ENCODE measurements around the gene CCNH.

Gene CCNH

DNA sequence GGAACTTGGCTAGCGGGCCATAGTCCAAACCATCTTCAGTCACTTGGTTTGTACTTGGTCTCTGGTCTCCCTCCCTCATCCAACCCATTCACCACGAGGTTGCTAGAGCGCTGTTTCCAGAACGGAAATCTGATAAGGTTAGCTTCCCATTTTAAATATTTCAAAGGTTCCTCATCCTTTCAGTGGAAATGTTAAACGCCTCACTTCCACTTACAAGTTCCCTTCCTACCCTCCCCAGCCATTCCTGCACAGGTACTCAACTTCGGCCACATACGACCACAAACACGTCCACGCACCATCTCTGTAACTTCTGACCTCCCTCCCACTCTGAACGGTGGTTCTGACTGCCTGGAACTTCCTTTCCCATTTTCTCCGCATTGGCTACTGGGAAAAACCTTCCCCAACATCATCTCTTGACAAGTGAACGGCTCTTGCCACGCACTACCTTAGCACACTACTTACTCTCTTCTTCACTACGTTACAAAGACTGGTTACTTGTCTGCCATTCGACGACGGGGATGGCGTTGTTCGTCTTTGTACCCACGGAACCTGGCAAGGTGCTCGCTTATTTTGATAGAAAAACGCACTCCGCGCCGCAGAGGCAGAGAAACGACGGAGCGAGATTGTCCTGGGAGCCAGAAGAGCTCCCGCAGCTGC, 629 bp downstream of the CCNH start (continued):
- TF ChIP-seq, protein P1, sequence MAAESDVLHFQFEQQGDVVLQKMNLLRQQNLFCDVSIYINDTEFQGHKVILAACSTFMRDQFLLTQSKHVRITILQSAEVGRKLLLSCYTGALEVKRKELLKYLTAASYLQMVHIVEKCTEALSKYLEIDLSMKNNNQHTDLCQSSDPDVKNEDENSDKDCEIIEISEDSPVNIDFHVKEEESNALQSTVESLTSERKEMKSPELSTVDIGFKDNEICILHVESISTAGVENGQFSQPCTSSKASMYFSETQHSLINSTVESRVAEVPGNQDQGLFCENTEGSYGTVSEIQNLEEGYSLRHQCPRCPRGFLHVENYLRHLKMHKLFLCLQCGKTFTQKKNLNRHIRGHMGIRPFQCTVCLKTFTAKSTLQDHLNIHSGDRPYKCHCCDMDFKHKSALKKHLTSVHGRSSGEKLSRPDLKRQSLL (tag by site-specific recombination; IDR thresholded peaks at IDR 0.05): peak; percentile 44; the same call in 1 of the 2 replicates
- no peak for TF ChIP-seq ZNF223 (tag by site-specific recombination; IDR thresholded peaks at IDR 0.05)
- TF ChIP-seq, protein P2, sequence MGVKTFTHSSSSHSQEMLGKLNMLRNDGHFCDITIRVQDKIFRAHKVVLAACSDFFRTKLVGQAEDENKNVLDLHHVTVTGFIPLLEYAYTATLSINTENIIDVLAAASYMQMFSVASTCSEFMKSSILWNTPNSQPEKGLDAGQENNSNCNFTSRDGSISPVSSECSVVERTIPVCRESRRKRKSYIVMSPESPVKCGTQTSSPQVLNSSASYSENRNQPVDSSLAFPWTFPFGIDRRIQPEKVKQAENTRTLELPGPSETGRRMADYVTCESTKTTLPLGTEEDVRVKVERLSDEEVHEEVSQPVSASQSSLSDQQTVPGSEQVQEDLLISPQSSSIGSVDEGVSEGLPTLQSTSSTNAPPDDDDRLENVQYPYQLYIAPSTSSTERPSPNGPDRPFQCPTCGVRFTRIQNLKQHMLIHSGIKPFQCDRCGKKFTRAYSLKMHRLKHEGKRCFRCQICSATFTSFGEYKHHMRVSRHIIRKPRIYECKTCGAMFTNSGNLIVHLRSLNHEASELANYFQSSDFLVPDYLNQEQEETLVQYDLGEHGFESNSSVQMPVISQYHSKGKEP (tag by site-specific recombination; IDR thresholded peaks at IDR 0.05): no peak
- TF ChIP-seq, protein P3, sequence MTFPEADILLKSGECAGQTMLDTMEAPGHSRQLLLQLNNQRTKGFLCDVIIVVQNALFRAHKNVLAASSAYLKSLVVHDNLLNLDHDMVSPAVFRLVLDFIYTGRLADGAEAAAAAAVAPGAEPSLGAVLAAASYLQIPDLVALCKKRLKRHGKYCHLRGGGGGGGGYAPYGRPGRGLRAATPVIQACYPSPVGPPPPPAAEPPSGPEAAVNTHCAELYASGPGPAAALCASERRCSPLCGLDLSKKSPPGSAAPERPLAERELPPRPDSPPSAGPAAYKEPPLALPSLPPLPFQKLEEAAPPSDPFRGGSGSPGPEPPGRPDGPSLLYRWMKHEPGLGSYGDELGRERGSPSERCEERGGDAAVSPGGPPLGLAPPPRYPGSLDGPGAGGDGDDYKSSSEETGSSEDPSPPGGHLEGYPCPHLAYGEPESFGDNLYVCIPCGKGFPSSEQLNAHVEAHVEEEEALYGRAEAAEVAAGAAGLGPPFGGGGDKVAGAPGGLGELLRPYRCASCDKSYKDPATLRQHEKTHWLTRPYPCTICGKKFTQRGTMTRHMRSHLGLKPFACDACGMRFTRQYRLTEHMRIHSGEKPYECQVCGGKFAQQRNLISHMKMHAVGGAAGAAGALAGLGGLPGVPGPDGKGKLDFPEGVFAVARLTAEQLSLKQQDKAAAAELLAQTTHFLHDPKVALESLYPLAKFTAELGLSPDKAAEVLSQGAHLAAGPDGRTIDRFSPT (tag by site-specific recombination; IDR thresholded peaks at IDR 0.05): no peak
- TF ChIP-seq ZNF341 (tag by site-specific recombination; IDR thresholded peaks at IDR 0.05; ENCODE audit: low read depth): 0 out of 2 replicates have a peak, but pooled peaks have one; percentile 54
- peak; percentile 74; the same call in 1 of the 2 replicates for TF ChIP-seq ZNF76 (tag by site-specific recombination; IDR thresholded peaks at IDR 0.05; ENCODE audit: borderline replicate concordance, low read depth)
- TF ChIP-seq KLF10 (tag by site-specific recombination; IDR thresholded peaks at IDR 0.05): no peak
- TF ChIP-seq ZFHX2 (tag by site-specific recombination; conservative IDR thresholded peaks at IDR 0.05): 0 out of 2 replicates have a peak, but pooled peaks have one; percentile 32
- TF ChIP-seq ZNF776 (tag by site-specific recombination; IDR thresholded peaks at IDR 0.05; ENCODE audit: borderline replicate concordance): no peak
- no peak for TF ChIP-seq ZNF433 (tag by site-specific recombination; IDR thresholded peaks at IDR 0.05; ENCODE audit: low read depth)
- no peak for TF ChIP-seq YY2 (tag by site-specific recombination; IDR thresholded peaks at IDR 0.05)
- no peak for TF ChIP-seq ZBTB20 (tag by site-specific recombination; IDR thresholded peaks at IDR 0.05)
- no peak for TF ChIP-seq ZNF366 (tag by site-specific recombination; conservative IDR thresholded peaks at IDR 0.05)

DNA sequence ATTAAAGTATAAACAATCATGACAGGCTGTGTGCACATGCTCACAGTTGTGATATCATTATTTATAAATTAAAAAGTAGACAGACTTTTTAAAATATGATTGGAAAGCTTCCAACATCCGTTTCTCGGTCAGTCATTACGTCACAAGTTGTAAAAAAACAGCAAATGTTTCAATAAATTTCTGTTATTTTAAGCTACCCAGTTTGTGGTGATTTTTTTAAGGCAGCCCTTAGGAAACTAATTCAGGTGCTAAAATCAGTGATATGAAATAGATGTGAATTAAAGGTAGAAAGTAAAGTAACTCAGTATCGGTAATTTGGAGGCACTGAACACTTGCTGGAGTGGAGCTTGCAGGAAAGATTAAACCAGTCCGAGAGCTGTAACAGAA, 1.2 kb downstream of the CCNH start:
- Histone ChIP-seq H3K4me3 (ENCODE audit: low read depth, low read length) (peak overlapping the region; percentile 93), H3K27ac (ENCODE audit: extremely low read depth, low read depth, low read length) (peak overlapping the region; percentile 47; the same call in 1 of the 2 replicates), H3K9me3 (ENCODE audit: control insufficient read depth, insufficient read depth, low read depth, low read length) (no peaks in the 10 kb centered on the region), H3K4me1 (ENCODE audit: control insufficient read depth, insufficient read depth, low read length) (peaks cover 5% of the 10 kb centered on the region; the same call in 1 of the 2 replicates), H3K36me3 (ENCODE audit: control insufficient read depth in 2 of 2, insufficient read depth in 1 of 2, low read length in 2 of 2) (peaks cover 29 to 45% of the 10 kb centered on the region in 2 experiments; a peak in 2 of 3 replicates)
- POLR2A ChIA-PET: interaction anchor here (1.2 to 1.9 kb wide), 2 partner anchors 11 to 144 kb away, joined by 3 to 7 read pairs; partner anchors contain the start of gene RASA1
- CTCF ChIA-PET: no interaction called here
- TF ChIP-seq, protein P4, sequence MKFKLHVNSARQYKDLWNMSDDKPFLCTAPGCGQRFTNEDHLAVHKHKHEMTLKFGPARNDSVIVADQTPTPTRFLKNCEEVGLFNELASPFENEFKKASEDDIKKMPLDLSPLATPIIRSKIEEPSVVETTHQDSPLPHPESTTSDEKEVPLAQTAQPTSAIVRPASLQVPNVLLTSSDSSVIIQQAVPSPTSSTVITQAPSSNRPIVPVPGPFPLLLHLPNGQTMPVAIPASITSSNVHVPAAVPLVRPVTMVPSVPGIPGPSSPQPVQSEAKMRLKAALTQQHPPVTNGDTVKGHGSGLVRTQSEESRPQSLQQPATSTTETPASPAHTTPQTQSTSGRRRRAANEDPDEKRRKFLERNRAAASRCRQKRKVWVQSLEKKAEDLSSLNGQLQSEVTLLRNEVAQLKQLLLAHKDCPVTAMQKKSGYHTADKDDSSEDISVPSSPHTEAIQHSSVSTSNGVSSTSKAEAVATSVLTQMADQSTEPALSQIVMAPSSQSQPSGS (tag by site-specific recombination; IDR thresholded peaks at IDR 0.05; ENCODE audit: low read depth): peak; percentile 78
- no peak for TF ChIP-seq ZNF366 (tag by site-specific recombination; conservative IDR thresholded peaks at IDR 0.05)
- no peak for TF ChIP-seq ZIC2 (tag by site-specific recombination; IDR thresholded peaks at IDR 0.05)
- TF ChIP-seq, protein P5, sequence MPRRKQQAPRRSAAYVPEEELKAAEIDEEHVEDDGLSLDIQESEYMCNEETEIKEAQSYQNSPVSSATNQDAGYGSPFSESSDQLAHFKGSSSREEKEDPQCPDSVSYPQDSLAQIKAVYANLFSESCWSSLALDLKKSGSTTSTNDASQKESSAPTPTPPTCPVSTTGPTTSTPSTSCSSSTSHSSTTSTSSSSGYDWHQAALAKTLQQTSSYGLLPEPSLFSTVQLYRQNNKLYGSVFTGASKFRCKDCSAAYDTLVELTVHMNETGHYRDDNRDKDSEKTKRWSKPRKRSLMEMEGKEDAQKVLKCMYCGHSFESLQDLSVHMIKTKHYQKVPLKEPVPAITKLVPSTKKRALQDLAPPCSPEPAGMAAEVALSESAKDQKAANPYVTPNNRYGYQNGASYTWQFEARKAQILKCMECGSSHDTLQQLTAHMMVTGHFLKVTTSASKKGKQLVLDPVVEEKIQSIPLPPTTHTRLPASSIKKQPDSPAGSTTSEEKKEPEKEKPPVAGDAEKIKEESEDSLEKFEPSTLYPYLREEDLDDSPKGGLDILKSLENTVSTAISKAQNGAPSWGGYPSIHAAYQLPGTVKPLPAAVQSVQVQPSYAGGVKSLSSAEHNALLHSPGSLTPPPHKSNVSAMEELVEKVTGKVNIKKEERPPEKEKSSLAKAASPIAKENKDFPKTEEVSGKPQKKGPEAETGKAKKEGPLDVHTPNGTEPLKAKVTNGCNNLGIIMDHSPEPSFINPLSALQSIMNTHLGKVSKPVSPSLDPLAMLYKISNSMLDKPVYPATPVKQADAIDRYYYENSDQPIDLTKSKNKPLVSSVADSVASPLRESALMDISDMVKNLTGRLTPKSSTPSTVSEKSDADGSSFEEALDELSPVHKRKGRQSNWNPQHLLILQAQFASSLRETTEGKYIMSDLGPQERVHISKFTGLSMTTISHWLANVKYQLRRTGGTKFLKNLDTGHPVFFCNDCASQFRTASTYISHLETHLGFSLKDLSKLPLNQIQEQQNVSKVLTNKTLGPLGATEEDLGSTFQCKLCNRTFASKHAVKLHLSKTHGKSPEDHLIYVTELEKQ (tag by site-specific recombination; IDR thresholded peaks at IDR 0.05; ENCODE audit: borderline replicate concordance): no peak
- TF ChIP-seq ZBTB17 (tag by site-specific recombination; IDR thresholded peaks at IDR 0.05): peak; percentile 30; the same call in 1 of the 2 replicates
- TF ChIP-seq, protein P6, sequence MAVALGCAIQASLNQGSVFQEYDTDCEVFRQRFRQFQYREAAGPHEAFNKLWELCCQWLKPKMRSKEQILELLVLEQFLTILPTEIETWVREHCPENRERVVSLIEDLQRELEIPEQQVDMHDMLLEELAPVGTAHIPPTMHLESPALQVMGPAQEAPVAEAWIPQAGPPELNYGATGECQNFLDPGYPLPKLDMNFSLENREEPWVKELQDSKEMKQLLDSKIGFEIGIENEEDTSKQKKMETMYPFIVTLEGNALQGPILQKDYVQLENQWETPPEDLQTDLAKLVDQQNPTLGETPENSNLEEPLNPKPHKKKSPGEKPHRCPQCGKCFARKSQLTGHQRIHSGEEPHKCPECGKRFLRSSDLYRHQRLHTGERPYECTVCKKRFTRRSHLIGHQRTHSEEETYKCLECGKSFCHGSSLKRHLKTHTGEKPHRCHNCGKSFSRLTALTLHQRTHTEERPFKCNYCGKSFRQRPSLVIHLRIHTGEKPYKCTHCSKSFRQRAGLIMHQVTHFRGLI (tag by site-specific recombination; IDR thresholded peaks at IDR 0.05): no peak
- TF ChIP-seq ZNF629 (tag by site-specific recombination; IDR thresholded peaks at IDR 0.05): peak; percentile 42; the same call in 1 of the 2 replicates
- TF ChIP-seq ZNF146 (tag by site-specific recombination; IDR thresholded peaks at IDR 0.05): no peak
- TF ChIP-seq ZBTB1 (tag by site-specific recombination; IDR thresholded peaks at IDR 0.05): no peak
- no peak for TF ChIP-seq SP2 (tag by site-specific recombination; IDR thresholded peaks at IDR 0.05)
- TF ChIP-seq ZNF473 (tag by site-specific recombination; IDR thresholded peaks at IDR 0.05): no peak
